ENCODE results near the gene SLC17A9. TPM values are rescaled to one million over a fixed set of nuclear protein-coding genes. Genes with fewer than 3 reads are reported as not detected.

The SLC17A9 gene
- 0.78 TPM for polyA plus RNA-seq (2013, experiment 1 of 4)
- polyA plus RNA-seq (2013, experiment 2 of 4) = 0.82 TPM
- 0.64 TPM for polyA plus RNA-seq (2013, experiment 3 of 4)
- polyA plus RNA-seq (2013, experiment 4 of 4) = 0.61 TPM

- 22% methylated on average over 37 of the region's 37 CpGs for WGBS, 2 experiments
Measured at GRCh38 chr20:62952373-62952967, at the start of gene SLC17A9. Gene SLC17A9, plus strand, starts transcription at chr20:62952709. Its CDS starts 122 bp downstream, at chr20:62952831.

GRCh38 chr20:62902926-62903615 is 49.4 kb upstream of the SLC17A9 start:
- H3K4me3 ChIP-seq (ENCODE audit: insufficient read depth, low read depth, low read length) = no peak overlapping the region
- H3K9me3 ChIP-seq (ENCODE audit: control insufficient read depth, low read length) = no peaks in the 10 kb centered on the region
- H3K36me3 ChIP-seq (ENCODE audit: control insufficient read depth, insufficient read depth, low read length) = peaks cover 41% of the 10 kb centered on the region
- 93 to 100% methylated on average over 3 to 6 of the region's 7 CpGs for WGBS, 2 experiments
- H3K4me1 ChIP-seq (ENCODE audit: control insufficient read depth, insufficient read depth, low read length) = peaks cover 19% of the 10 kb centered on the region
- no peak overlapping the region for H3K27ac ChIP-seq (ENCODE audit: insufficient read depth, low read depth, low read length, poor library complexity, severe bottlenecking)
- H3K27me3 ChIP-seq (ENCODE audit: control insufficient read depth, insufficient read depth, low read length, poor library complexity, severe bottlenecking) = no peaks in the 10 kb centered on the region

More at GRCh38 chr20:62952373-62952967, at the start of gene SLC17A9:
- Histone ChIP-seq H3K4me1 (ENCODE audit: control insufficient read depth, insufficient read depth, low read length) (peaks cover 13% of the 10 kb centered on the region), H3K27ac (ENCODE audit: insufficient read depth, low read depth, low read length, poor library complexity, severe bottlenecking) (no peak within 1 kb of the TSS), H3K36me3 (ENCODE audit: control insufficient read depth, insufficient read depth, low read length) (peaks cover 10% of the 10 kb centered on the region), H3K9me3 (ENCODE audit: control insufficient read depth, low read length) (no peaks in the 10 kb centered on the region), H3K27me3 (ENCODE audit: control insufficient read depth, insufficient read depth, low read length, poor library complexity, severe bottlenecking) (peaks cover 4% of the 10 kb centered on the region), H3K4me3 (ENCODE audit: insufficient read depth, low read depth, low read length) (peak within 1 kb of the TSS; percentile 16)

GRCh38 chr20:62905536-62906117 is 46.9 kb upstream of the SLC17A9 start:
- no peak overlapping the region for H3K27ac ChIP-seq (ENCODE audit: insufficient read depth, low read depth, low read length, poor library complexity, severe bottlenecking)
- H3K4me3 ChIP-seq (ENCODE audit: insufficient read depth, low read depth, low read length) = no peak overlapping the region
- no peaks in the 10 kb centered on the region for H3K9me3 ChIP-seq (ENCODE audit: control insufficient read depth, low read length)
- peaks cover 65% of the 10 kb centered on the region for H3K36me3 ChIP-seq (ENCODE audit: control insufficient read depth, insufficient read depth, low read length)
- WGBS, 2 experiments = 96% methylated on average over 17 of the region's 17 CpGs
- H3K4me1 ChIP-seq (ENCODE audit: control insufficient read depth, insufficient read depth, low read length) = no peaks in the 10 kb centered on the region
- no peaks in the 10 kb centered on the region for H3K27me3 ChIP-seq (ENCODE audit: control insufficient read depth, insufficient read depth, low read length, poor library complexity, severe bottlenecking)

- Histone ChIP-seq H3K27ac (ENCODE audit: insufficient read depth, low read depth, low read length, poor library complexity, severe bottlenecking) (no peak overlapping the region), H3K27me3 (ENCODE audit: control insufficient read depth, insufficient read depth, low read length, poor library complexity, severe bottlenecking) (no peaks in the 10 kb centered on the region), H3K4me1 (ENCODE audit: control insufficient read depth, insufficient read depth, low read length) (no peaks in the 10 kb centered on the region), H3K4me3 (ENCODE audit: insufficient read depth, low read depth, low read length) (no peak overlapping the region), H3K9me3 (ENCODE audit: control insufficient read depth, low read length) (no peaks in the 10 kb centered on the region), H3K36me3 (ENCODE audit: control insufficient read depth, insufficient read depth, low read length) (peaks cover 71% of the 10 kb centered on the region)
- 95 to 96% methylated on average over 16 of the region's 16 CpGs for WGBS, 2 experiments
Measured at GRCh38 chr20:62906209-62906608, 46.3 kb upstream of the SLC17A9 start.

- Histone ChIP-seq H3K4me1 (ENCODE audit: control insufficient read depth, insufficient read depth, low read length) (no peaks in the 10 kb centered on the region), H3K27me3 (ENCODE audit: control insufficient read depth, insufficient read depth, low read length, poor library complexity, severe bottlenecking) (no peaks in the 10 kb centered on the region), H3K27ac (ENCODE audit: insufficient read depth, low read depth, low read length, poor library complexity, severe bottlenecking) (no peak overlapping the region), H3K4me3 (ENCODE audit: insufficient read depth, low read depth, low read length) (no peak overlapping the region), H3K9me3 (ENCODE audit: control insufficient read depth, low read length) (no peaks in the 10 kb centered on the region), H3K36me3 (ENCODE audit: control insufficient read depth, insufficient read depth, low read length) (peaks cover 74% of the 10 kb centered on the region)
- WGBS, 2 experiments = 94 to 96% methylated on average over 31 of the region's 31 CpGs
Measured at GRCh38 chr20:62906647-62907375, 45.7 kb upstream of the SLC17A9 start.

- Histone ChIP-seq H3K4me3 (ENCODE audit: insufficient read depth, low read depth, low read length) (no peak overlapping the region), H3K9me3 (ENCODE audit: control insufficient read depth, low read length) (no peaks in the 10 kb centered on the region), H3K27me3 (ENCODE audit: control insufficient read depth, insufficient read depth, low read length, poor library complexity, severe bottlenecking) (no peaks in the 10 kb centered on the region), H3K27ac (ENCODE audit: insufficient read depth, low read depth, low read length, poor library complexity, severe bottlenecking) (no peak overlapping the region), H3K36me3 (ENCODE audit: control insufficient read depth, insufficient read depth, low read length) (peaks cover 69% of the 10 kb centered on the region), H3K4me1 (ENCODE audit: control insufficient read depth, insufficient read depth, low read length) (no peaks in the 10 kb centered on the region)
- WGBS, 2 experiments = 89 to 90% methylated on average over 16 of the region's 16 CpGs
Measured at GRCh38 chr20:62907384-62908317, 44.9 kb upstream of the SLC17A9 start.

- Histone ChIP-seq H3K4me3 (ENCODE audit: insufficient read depth, low read depth, low read length) (no peak overlapping the region), H3K27ac (ENCODE audit: insufficient read depth, low read depth, low read length, poor library complexity, severe bottlenecking) (no peak overlapping the region), H3K9me3 (ENCODE audit: control insufficient read depth, low read length) (no peaks in the 10 kb centered on the region), H3K27me3 (ENCODE audit: control insufficient read depth, insufficient read depth, low read length, poor library complexity, severe bottlenecking) (no peaks in the 10 kb centered on the region), H3K36me3 (ENCODE audit: control insufficient read depth, insufficient read depth, low read length) (peaks cover 72% of the 10 kb centered on the region), H3K4me1 (ENCODE audit: control insufficient read depth, insufficient read depth, low read length) (peaks cover 8% of the 10 kb centered on the region)
- WGBS, 2 experiments = 95 to 96% methylated on average over 18 of the region's 18 CpGs
Measured at GRCh38 chr20:62908971-62909791, 43.3 kb upstream of the SLC17A9 start.

GRCh38 chr20:62910217-62910766 is 42.2 kb upstream of the SLC17A9 start:
- Histone ChIP-seq H3K9me3 (ENCODE audit: control insufficient read depth, low read length) (no peaks in the 10 kb centered on the region), H3K27ac (ENCODE audit: insufficient read depth, low read depth, low read length, poor library complexity, severe bottlenecking) (no peak overlapping the region), H3K27me3 (ENCODE audit: control insufficient read depth, insufficient read depth, low read length, poor library complexity, severe bottlenecking) (no peaks in the 10 kb centered on the region), H3K4me1 (ENCODE audit: control insufficient read depth, insufficient read depth, low read length) (peaks cover 18% of the 10 kb centered on the region), H3K4me3 (ENCODE audit: insufficient read depth, low read depth, low read length) (no peak overlapping the region), H3K36me3 (ENCODE audit: control insufficient read depth, insufficient read depth, low read length) (peaks cover 65% of the 10 kb centered on the region)
- WGBS, 2 experiments = 96 to 97% methylated on average over 11 of the region's 11 CpGs

Data from ectodermal cell (in vitro differentiated cells).